ENCODE measurements around the gene FGD2.

DNA sequence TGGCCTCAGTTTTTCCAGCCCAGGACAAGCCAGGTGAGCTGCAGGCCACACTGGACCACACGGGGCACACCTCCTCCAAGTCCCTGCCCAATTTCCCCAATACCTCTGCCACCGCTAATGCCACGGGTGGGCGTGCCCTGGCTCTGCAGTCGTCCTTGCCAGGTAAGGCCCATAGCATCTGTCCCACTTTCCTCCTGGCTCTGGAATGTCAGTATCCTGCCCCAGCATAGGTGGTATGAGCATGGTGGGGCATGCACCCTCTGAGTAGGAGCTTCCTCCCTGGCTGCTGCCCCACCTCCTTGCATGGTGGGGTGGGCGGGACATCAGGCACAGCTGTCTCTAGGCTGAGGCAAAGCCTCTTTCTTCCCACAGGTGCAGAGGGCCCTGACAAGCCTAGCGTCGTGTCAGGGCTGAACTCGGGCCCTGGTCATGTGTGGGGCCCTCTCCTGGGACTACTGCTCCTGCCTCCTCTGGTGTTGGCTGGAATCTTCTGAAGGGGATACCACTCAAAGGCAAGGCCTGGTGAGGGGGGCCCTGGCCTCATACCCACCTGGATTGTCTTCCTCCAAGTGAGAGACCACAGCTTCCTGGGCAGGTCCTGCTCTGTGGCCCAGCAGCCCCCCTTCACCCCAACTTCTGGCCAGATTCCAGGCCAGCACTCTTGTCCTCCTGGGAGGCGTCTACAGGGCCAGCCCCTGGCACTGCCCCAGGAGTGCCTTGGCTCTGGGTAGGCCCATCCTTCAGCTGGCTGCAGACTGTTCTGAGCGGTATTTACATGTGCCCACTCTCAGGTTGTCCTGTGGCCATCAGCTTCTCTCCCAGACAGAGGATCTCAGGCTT is 41.8 kb upstream of the FGD2 start:
- no peak for TF ChIP-seq CTCF (IDR thresholded peaks at IDR 0.05)
- no peak for TF ChIP-seq POLR2A (IDR thresholded peaks at IDR 0.05)
- TF ChIP-seq EP300 (IDR thresholded peaks at IDR 0.05) = no peak
- TF ChIP-seq POLR2AphosphoS5 (IDR thresholded peaks at IDR 0.05) = peak in 1 of 4 donors; percentile 2
